ENCODE measurements around the gene KRTAP5-11.
"Not testable (repeated sequence)": the region's sequence is repeated elsewhere in the genome, so short reads cannot be mapped to it uniquely, and the experiment has no call there.

The KRTAP5-11 gene

DNA sequence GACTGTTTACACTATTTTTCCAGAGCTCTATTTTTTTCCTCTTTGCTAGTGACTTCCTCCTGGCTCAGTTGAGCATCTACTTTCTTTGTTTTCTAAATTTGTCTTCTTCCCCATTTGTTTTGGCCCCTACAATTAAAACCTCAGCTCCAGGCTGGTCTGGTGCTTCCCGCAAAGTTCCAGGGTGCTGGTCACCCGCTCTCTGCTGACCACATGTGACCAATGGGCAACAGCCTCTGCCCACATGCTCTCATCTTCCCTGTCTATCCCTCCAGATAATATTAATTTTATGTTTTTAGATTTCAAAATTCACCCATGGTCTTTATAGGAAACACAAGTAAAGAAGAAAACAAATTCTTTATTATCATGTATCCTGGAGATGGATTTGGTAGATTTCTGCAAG lies 294 bp upstream of the KRTAP5-11 start:
- not testable (repeated sequence) for DNase-seq (ENCODE audit: low read depth in 3 of 3, low spot score in 1 of 3)

GRCh38 chr11:71581826-71582225 lies 849 bp downstream of the KRTAP5-11 start:
- DNase-seq (ENCODE audit: low read depth in 3 of 3, low spot score in 1 of 3): no peak

GRCh38 chr11:71580057-71581003 lies 2.3 kb downstream of the KRTAP5-11 start:
- DNase-seq (ENCODE audit: low read depth in 3 of 3, low spot score in 1 of 3): no peak

DNA sequence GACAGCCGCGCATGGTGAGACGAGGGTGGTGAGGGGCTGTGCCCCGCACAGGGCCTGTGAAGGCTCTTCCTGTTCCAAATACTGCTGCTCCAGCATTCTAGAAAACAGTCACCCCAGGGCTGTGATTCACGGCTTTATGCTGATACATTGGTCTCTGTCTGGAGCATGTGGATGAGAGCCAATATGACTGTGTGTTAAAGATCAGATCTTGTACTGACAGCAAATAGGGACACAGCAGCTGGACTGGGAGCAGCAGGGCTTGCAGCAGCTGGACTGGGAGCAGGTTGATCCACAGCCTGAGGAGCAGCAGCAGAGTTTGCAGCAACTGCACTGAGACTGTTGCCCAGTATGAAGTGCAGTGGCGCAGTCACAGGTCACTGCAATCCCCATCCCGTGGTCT lies 3.2 kb downstream of the KRTAP5-11 start:
- DNase-seq (ENCODE audit: low read depth in 3 of 3, low spot score in 1 of 3): not testable (repeated sequence)

- no peak for DNase-seq (ENCODE audit: low read depth in 3 of 3, low spot score in 1 of 3)
Observed at GRCh38 chr11:71577469-71578004, 5.1 kb downstream of the KRTAP5-11 start.

- DNase-seq (ENCODE audit: low read depth in 3 of 3, low spot score in 1 of 3): not testable (repeated sequence)
Observed at GRCh38 chr11:71576688-71577465, 5.8 kb downstream of the KRTAP5-11 start.

GRCh38 chr11:71575723-71576424 lies 6.8 kb downstream of the KRTAP5-11 start:
- no peak for DNase-seq (ENCODE audit: low read depth in 3 of 3, low spot score in 1 of 3)

GRCh38 chr11:71574418-71574817 lies 8.3 kb downstream of the KRTAP5-11 start:
- no peak for DNase-seq (ENCODE audit: low read depth in 3 of 3, low spot score in 1 of 3)

- no peak for DNase-seq (ENCODE audit: low read depth in 3 of 3, low spot score in 1 of 3)
Observed at GRCh38 chr11:71572811-71573210, 9.9 kb downstream of the KRTAP5-11 start.

GRCh38 chr11:71571101-71571850 lies 11.4 kb downstream of the KRTAP5-11 start:
- not testable (repeated sequence) for DNase-seq (ENCODE audit: low read depth in 3 of 3, low spot score in 1 of 3)

- DNase-seq (ENCODE audit: low read depth in 3 of 3, low spot score in 1 of 3): no peak
Observed at GRCh38 chr11:71568704-71569349, 13.8 kb downstream of the KRTAP5-11 start.

- not testable (repeated sequence) for DNase-seq (ENCODE audit: low read depth in 3 of 3, low spot score in 1 of 3)
Observed at GRCh38 chr11:71567633-71568032, 15.0 kb downstream of the KRTAP5-11 start.

DNA sequence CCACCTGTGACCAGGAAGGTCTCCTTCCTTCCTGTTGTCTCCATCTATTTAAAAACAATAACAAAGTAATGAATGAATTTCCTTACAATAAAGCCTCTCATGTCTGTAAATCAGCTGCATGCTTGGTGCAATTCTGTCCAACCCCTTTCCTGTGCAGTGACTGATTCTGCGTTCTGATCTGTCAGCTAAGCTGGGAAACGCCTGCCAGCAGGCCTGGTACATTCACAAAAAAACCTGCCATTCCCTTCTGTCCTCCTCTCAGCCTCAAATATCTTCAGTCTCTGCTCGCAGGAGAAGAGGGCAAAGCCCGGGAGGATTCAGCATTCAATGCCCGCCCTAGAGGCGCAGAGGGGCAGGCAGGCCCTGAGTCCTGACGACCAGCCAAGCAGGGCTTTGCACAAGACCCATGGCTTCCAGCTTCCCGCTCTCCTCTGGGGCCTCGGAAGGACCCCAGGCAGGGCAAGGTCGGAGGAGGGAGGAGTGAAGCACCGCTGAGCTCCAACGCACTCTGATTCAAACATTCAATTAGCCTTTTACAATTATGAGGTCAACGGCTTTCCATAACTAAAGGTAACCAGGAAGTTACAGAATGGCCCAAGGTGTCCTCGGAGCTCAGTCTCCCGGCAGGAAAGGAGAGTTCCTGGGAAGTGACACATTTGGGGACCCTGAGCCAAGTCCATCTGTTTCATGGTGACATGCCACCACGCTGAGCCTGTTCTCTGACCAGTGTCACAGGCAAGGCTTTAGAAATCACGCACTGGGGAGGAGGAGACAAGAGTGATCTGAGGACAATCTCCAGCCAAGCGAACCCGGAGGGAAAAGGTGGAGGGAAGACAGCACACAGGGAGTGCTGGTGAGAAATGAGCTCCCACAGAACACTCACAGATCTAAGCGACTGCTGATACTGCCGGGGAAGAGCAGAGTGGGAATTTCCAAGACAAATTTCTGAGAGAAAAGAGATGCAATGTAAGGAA lies 15.8 kb downstream of the KRTAP5-11 start:
- not testable (repeated sequence) for DNase-seq (ENCODE audit: low read depth in 3 of 3, low spot score in 1 of 3)

DNA sequence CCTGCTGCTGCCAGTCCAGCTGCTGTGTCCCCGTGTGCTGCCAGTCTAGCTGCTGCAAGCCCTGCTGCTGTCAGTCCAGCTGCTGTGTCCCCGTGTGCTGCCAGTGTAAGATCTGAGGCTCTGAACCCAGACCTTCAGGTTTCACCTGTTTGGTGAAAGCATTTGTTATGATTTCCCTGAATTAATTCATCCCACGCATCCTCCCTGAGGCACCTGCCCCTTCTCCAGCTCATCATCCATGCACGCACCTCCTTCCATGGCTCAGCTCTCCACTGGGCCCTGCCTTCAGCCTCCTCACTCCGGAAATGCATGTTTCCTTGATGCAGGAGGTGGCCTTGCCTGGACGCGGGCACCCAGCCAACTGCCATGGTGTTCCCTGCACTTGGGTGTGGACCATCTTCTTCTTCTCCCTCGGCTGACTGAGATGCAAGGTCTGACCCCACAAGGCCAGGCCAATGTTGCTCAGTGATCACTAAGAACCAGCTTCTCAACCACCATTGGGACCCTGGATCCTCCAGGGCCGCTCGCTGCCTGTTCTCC lies 16.5 kb downstream of the KRTAP5-11 start:
- DNase-seq (ENCODE audit: low read depth in 3 of 3, low spot score in 1 of 3): no peak

GRCh38 chr11:71565263-71565662 lies 17.4 kb downstream of the KRTAP5-11 start, which contains the start of gene KRTAP5-10:
Gene KRTAP5-10, plus strand, starts transcription at chr11:71565563. Its CDS starts 25 bp downstream, at chr11:71565588.
- DNase-seq (ENCODE audit: low read depth in 3 of 3, low spot score in 1 of 3): no peak

DNA sequence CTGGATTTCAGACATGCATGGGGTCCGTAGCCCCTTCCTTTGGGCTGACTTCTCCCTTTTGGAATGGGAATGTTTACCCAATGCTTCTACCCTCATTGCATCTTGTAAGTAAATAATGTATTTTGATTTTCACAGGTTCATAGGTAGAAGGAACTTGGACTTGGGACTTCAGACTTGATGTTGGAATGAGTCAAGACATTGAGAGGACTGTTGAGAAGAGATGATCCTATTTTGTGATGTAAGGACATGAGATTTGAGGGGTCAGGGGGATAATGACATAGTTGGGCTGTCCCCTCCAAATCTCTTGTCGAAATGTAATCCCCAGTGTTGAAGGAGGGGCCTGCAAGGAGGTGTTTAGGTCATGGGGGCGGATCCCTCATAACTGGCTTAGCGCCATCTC lies 18.2 kb downstream of the KRTAP5-11 start:
- DNase-seq (ENCODE audit: low read depth in 3 of 3, low spot score in 1 of 3): no peak

GRCh38 chr11:71563406-71563805 lies 19.3 kb downstream of the KRTAP5-11 start:
- DNase-seq (ENCODE audit: low read depth in 3 of 3, low spot score in 1 of 3): no peak

DNA sequence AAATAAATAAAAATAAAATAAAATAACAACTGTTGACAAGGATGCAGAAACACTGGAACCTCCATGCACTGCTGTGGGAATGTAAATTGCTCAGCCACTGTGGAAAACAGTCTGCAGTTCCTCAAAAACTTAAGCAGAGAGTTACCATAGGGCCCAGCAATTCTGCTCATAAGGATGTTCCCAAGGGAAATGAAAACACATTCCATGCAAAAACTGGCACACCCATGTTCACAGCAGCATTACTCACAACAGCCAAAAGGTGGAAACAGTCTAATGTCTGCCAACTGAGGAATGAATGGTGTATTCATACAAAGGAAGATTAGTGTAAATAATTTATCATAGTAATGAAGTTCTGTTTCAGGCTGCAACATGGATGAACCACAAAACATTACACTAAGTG lies 20.6 kb downstream of the KRTAP5-11 start:
- no peak for DNase-seq (ENCODE audit: low read depth in 3 of 3, low spot score in 1 of 3)

Measured in stimulated activated CD4-positive, alpha-beta T cell treated with anti-CD3 and anti-CD28 coated beads, TNF-alpha, amount 100 ng/mL, for 1 hour (primary cell).